ENCODE results near the gene FNBP1. TPM values are rescaled to one million over a fixed set of nuclear protein-coding genes. Genes with fewer than 3 reads are reported as not detected.

FNBP1 gene
- total and polyA plus RNA-seq, 2 of the 13 experiments (the other 11 are each of a cell fraction or from before 2014, with no cell fraction given): 5.4 to 19.5 TPM

GRCh38 chr9:130043654-130044623, 950 bp upstream of the FNBP1 start (continued):
- no peak for TF ChIP-seq GMEB2 (CRISPR knock-in tag; IDR thresholded peaks at IDR 0.05; ENCODE audit: low read depth)
- peak; percentile 72 for TF ChIP-seq TEAD3 (CRISPR knock-in tag; optimal IDR thresholded peaks at IDR 0.05; ENCODE audit: borderline replicate concordance)
- no peak for TF ChIP-seq ADNP (CRISPR knock-in tag; IDR thresholded peaks at IDR 0.05)
- TF ChIP-seq HDAC1 (CRISPR knock-in tag; IDR thresholded peaks at IDR 0.05): peak; percentile 54; the same call in 1 of the 2 replicates
- TF ChIP-seq ZNF282 (IDR thresholded peaks at IDR 0.05; ENCODE audit: partially characterized antibody): no peak
- no peak for TF ChIP-seq RFX1 (IDR thresholded peaks at IDR 0.05)
- TF ChIP-seq PHB2 (IDR thresholded peaks at IDR 0.05; ENCODE audit: partially characterized antibody): no peak
- no peak for TF ChIP-seq RARG (CRISPR knock-in tag; IDR thresholded peaks at IDR 0.05; ENCODE audit: low read depth)
- TF ChIP-seq SETDB1 (CRISPR knock-in tag; IDR thresholded peaks at IDR 0.05; ENCODE audit: borderline replicate concordance): no peak
- TF ChIP-seq NCOA5 (CRISPR knock-in tag; IDR thresholded peaks at IDR 0.05): no peak
- no peak for TF ChIP-seq ZFP82 (CRISPR knock-in tag; IDR thresholded peaks at IDR 0.05; ENCODE audit: borderline replicate concordance)
- TF ChIP-seq NFIB (CRISPR knock-in tag; IDR thresholded peaks at IDR 0.05; ENCODE audit: borderline replicate concordance): no peak
- no peak for TF ChIP-seq MEIS1 (CRISPR knock-in tag; IDR thresholded peaks at IDR 0.05; ENCODE audit: borderline replicate concordance)
- TF ChIP-seq ARID2 (CRISPR knock-in tag; IDR thresholded peaks at IDR 0.05; ENCODE audit: borderline replicate concordance): no peak
- no peak for TF ChIP-seq ZNF124 (CRISPR knock-in tag; IDR thresholded peaks at IDR 0.05)
- TF ChIP-seq KMT2A (CRISPR knock-in tag; IDR thresholded peaks at IDR 0.05): no peak
- TF ChIP-seq CENPT (CRISPR knock-in tag; IDR thresholded peaks at IDR 0.05; ENCODE audit: low read depth): no peak
- TF ChIP-seq ZBTB49 (CRISPR knock-in tag; IDR thresholded peaks at IDR 0.05; ENCODE audit: borderline replicate concordance): no peak
- TF ChIP-seq ELK4 (CRISPR knock-in tag; IDR thresholded peaks at IDR 0.05; ENCODE audit: borderline replicate concordance): no peak
- TF ChIP-seq, protein P1, sequence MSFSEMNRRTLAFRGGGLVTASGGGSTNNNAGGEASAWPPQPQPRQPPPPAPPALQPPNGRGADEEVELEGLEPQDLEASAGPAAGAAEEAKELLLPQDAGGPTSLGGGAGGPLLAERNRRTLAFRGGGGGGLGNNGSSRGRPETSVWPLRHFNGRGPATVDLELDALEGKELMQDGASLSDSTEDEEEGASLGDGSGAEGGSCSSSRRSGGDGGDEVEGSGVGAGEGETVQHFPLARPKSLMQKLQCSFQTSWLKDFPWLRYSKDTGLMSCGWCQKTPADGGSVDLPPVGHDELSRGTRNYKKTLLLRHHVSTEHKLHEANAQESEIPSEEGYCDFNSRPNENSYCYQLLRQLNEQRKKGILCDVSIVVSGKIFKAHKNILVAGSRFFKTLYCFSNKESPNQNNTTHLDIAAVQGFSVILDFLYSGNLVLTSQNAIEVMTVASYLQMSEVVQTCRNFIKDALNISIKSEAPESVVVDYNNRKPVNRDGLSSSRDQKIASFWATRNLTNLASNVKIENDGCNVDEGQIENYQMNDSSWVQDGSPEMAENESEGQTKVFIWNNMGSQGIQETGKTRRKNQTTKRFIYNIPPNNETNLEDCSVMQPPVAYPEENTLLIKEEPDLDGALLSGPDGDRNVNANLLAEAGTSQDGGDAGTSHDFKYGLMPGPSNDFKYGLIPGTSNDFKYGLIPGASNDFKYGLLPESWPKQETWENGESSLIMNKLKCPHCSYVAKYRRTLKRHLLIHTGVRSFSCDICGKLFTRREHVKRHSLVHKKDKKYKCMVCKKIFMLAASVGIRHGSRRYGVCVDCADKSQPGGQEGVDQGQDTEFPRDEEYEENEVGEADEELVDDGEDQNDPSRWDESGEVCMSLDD (CRISPR knock-in tag; IDR thresholded peaks at IDR 0.05; ENCODE audit: borderline replicate concordance): 0 out of 2 replicates have a peak, but pooled peaks have one; percentile 36
- TF ChIP-seq PCBP2 (optimal IDR thresholded peaks at IDR 0.05; ENCODE audit: low read depth, low read length, poor library complexity, severe bottlenecking): no peak
- 0 out of 2 replicates have a peak, but pooled peaks have one; percentile 55 for TF ChIP-seq KLF12 (CRISPR knock-in tag; IDR thresholded peaks at IDR 0.05; ENCODE audit: borderline replicate concordance)
